Upper lobe of right lung (tissue), 1 donor: Measurements from ENCODE around the gene PRR12. TPM values are rescaled to one million over a fixed set of nuclear protein-coding genes. Genes with fewer than 3 reads are reported as not detected.

Experiments
- ATAC-seq: fragments of 200-7000 bp; cut with Tn5 transposase; one replicate; pipeline ENCODE4 v1.9.1; 2020; ENCODE audit warnings: mild to moderate bottlenecking, moderate library complexity
- DNase-seq: peaks from one replicate; pipeline ENCODE4 v3.0.0-alpha.2; 2020
- H3K27ac ChIP-seq: fragments of 200-600 bp; one replicate; pipeline ENCODE4 v1.8.0; 2022
- H3K27me3 ChIP-seq: fragments of 200-600 bp; one replicate; pipeline ENCODE4 v1.8.0; 2022; ENCODE audit warnings: mild to moderate bottlenecking
- H3K36me3 ChIP-seq: fragments of 200-600 bp; one replicate; pipeline ENCODE4 v1.8.0; 2022
- H3K4me1 ChIP-seq: fragments of 200-600 bp; one replicate; pipeline ENCODE4 v1.8.0; 2022
- H3K4me3 ChIP-seq: fragments of 200-600 bp; one replicate; pipeline ENCODE4 v1.8.0; 2022; ENCODE audit warnings: mild to moderate bottlenecking
- H3K9me3 ChIP-seq: fragments of 200-600 bp; one replicate; pipeline ENCODE4 v1.8.0; 2022
- CTCF ChIP-seq: fragments of 200-600 bp; IDR thresholded peaks from one replicate; pipeline ENCODE4 v1.8.0; 2022; ENCODE audit warnings: antibody characterized with exemption
- intact Hi-C: fragments of 100-400 bp; cut with DNase I; formaldehyde crosslinking; loops from one replicate; pipeline ENCODE4 v1.11.0; 2022
- total RNA-seq: library from RNA; stranded (reverse); fragmentation: NEBNext Ultra II Directional; extraction: Animal tissue kit (Norgen Biotek cat#: 25700); gene quantifications from one replicate; pipeline ENCODE4 v1.2.1, GENCODE V29; 2021
- donor health status: DM: no; HTN: yes; CAD: no; lungs with severe emphysema.

PRR12 gene
- total RNA-seq, 1 donor from 2014 or later = 30.9 TPM

- H3K4me1 ChIP-seq = peaks cover 7% of the 10 kb centered on the region
- intact Hi-C loops = no loop called here
- H3K27ac ChIP-seq = no peak overlapping the region
- no peak for DNase-seq
- H3K4me3 ChIP-seq = no peak overlapping the region
- ATAC-seq = no peak
- TF ChIP-seq CTCF = no peak
- H3K27me3 ChIP-seq = no peaks in the 10 kb centered on the region
- no peaks in the 10 kb centered on the region for H3K9me3 ChIP-seq
- H3K36me3 ChIP-seq = peaks cover 70% of the 10 kb centered on the region
Observed at GRCh38 chr19:49660338-49660961, 69.5 kb downstream of the PRR12 start.

GRCh38 chr19:49662011-49662410 lies 71.0 kb downstream of the PRR12 start:
- Histone ChIP-seq H3K9me3 (no peaks in the 10 kb centered on the region), H3K27me3 (no peaks in the 10 kb centered on the region), H3K4me3 (no peak overlapping the region), H3K4me1 (peaks cover 16% of the 10 kb centered on the region), H3K36me3 (peaks cover 54% of the 10 kb centered on the region), H3K27ac (no peak overlapping the region)
- DNase-seq = no peak
- no peak for TF ChIP-seq CTCF
- no peak for ATAC-seq
- intact Hi-C loops = no loop called here

- no peak for DNase-seq
- Histone ChIP-seq H3K36me3 (peaks cover 42% of the 10 kb centered on the region), H3K9me3 (no peaks in the 10 kb centered on the region), H3K4me3 (no peak overlapping the region), H3K27me3 (no peaks in the 10 kb centered on the region), H3K4me1 (peaks cover 16% of the 10 kb centered on the region), H3K27ac (peak overlapping the region; percentile 76)
- no peak for ATAC-seq
- intact Hi-C loops = no loop called here
- TF ChIP-seq CTCF = no peak
Observed at GRCh38 chr19:49663224-49663623, 72.2 kb downstream of the PRR12 start.

GRCh38 chr19:49664171-49665035 lies 73.4 kb downstream of the PRR12 start:
- Histone ChIP-seq H3K9me3 (no peaks in the 10 kb centered on the region), H3K4me1 (peaks cover 16% of the 10 kb centered on the region), H3K36me3 (peaks cover 32% of the 10 kb centered on the region), H3K27me3 (no peaks in the 10 kb centered on the region), H3K27ac (peak overlapping the region; percentile 76), H3K4me3 (peak overlapping the region; percentile 94)
- intact Hi-C loops = no loop called here
- peak; percentile 13 for TF ChIP-seq CTCF
- DNase-seq (peak; percentile 96), ATAC-seq (peak; percentile 90)

GRCh38 chr19:49665036-49665350 lies 74.0 kb downstream of the PRR12 start:
- Histone ChIP-seq H3K27ac (peak overlapping the region; percentile 76), H3K9me3 (no peaks in the 10 kb centered on the region), H3K27me3 (no peaks in the 10 kb centered on the region), H3K4me3 (peak overlapping the region; percentile 94), H3K4me1 (peaks cover 16% of the 10 kb centered on the region), H3K36me3 (peaks cover 29% of the 10 kb centered on the region)
- no peak for ATAC-seq
- intact Hi-C loops = no loop called here
- no peak for TF ChIP-seq CTCF
- DNase-seq = no peak
